Hepatocyte (in vitro differentiated cells): ENCODE measurements around the gene FAM168B. TPM values are rescaled to one million over a fixed set of nuclear protein-coding genes. Genes with fewer than 3 reads are reported as not detected.
"Not testable (repeated sequence)": the region's sequence is repeated elsewhere in the genome, so short reads cannot be mapped to it uniquely, and the experiment has no call there.

ENCODE experiments used
- DNase-seq: peaks from one replicate; pipeline ENCODE4 v3.0.0-alpha.2; 2016; ENCODE audit warnings: low spot score
- H2AFZ ChIP-seq: fragments of 200-600 bp; sonication (generic); 2 replicates; pipeline ENCODE4 v1.6.0; 2016; ENCODE audit warnings: antibody characterized with exemption, mild to moderate bottlenecking
- H3K27ac ChIP-seq: fragments of 200-600 bp; sonication (generic); 2 replicates; pipeline ENCODE4 v1.5.1; 2016; ENCODE audit warnings: mild to moderate bottlenecking
- H3K27me3 ChIP-seq: fragments of 200-600 bp; sonication (generic); 2 replicates; pipeline ENCODE4 v1.6.1; 2016
- H3K36me3 ChIP-seq: fragments of 200-600 bp; sonication (generic); replicated peaks from 2 replicates; pipeline ENCODE4 v1.5.1; 2016; ENCODE audit warnings: low read depth; ENCODE audit not compliant: insufficient read depth
- H3K4me1 ChIP-seq: fragments of 200-600 bp; sonication (generic); 2 replicates; pipeline ENCODE4 v1.5.1; 2016; ENCODE audit warnings: mild to moderate bottlenecking, moderate library complexity; ENCODE audit not compliant: insufficient read depth
- H3K4me2 ChIP-seq: fragments of 200-600 bp; sonication (generic); 2 replicates; pipeline ENCODE4 v1.6.0; 2016
- H3K4me3 ChIP-seq: fragments of 200-600 bp; sonication (generic); 2 replicates; pipeline ENCODE4 v1.5.1; 2016; ENCODE audit warnings: mild to moderate bottlenecking
- H3K79me2 ChIP-seq: fragments of 200-600 bp; sonication (generic); 2 replicates; pipeline ENCODE4 v1.6.0; 2017; ENCODE audit warnings: mild to moderate bottlenecking
- H3K9me2 ChIP-seq: fragments of 200-600 bp; sonication (generic); replicated peaks from 2 replicates; pipeline ENCODE4 v1.6.0; 2017; ENCODE audit warnings: mild to moderate bottlenecking; ENCODE audit not compliant: insufficient read depth
- H3K9me3 ChIP-seq: fragments of 200-600 bp; sonication (generic); 2 replicates; pipeline ENCODE4 v1.5.1; 2016; ENCODE audit warnings: low read depth, mild to moderate bottlenecking
- H4K20me1 ChIP-seq: fragments of 200-600 bp; sonication (generic); 2 replicates; pipeline ENCODE4 v1.6.0; 2016; ENCODE audit warnings: mild to moderate bottlenecking; ENCODE audit not compliant: insufficient read depth, poor library complexity, severe bottlenecking
- CTCF ChIP-seq: fragments of 200-600 bp; sonication (generic); IDR thresholded peaks from 2 replicates; pipeline ENCODE4 v1.5.1; 2016; ENCODE audit warnings: antibody characterized with exemption, mild to moderate bottlenecking; ENCODE audit not compliant: poor library complexity
- EZH2 ChIP-seq: fragments of 200-600 bp; sonication (generic); IDR thresholded peaks from 2 replicates; pipeline ENCODE4 v1.6.1; 2016; ENCODE audit warnings: antibody characterized with exemption, mild to moderate bottlenecking, borderline replicate concordance
- EZH2phosphoT487 ChIP-seq: fragments of 200-600 bp; sonication (generic); IDR thresholded peaks from one replicate; pipeline ENCODE4 v1.6.1; 2018; ENCODE audit warnings: antibody characterized with exemption, mild to moderate bottlenecking, low read depth, moderate library complexity; ENCODE audit not compliant: unreplicated experiment, severe bottlenecking
- WGBS: methylation state at CpG from one replicate; pipeline ENCODE4 v1.1.6; 2016; ENCODE audit warnings: low lambda C conversion rate; ENCODE audit errors: missing lambda C conversion rate; 5-methylcytosine and 5-hydroxymethylcytosine counted together
- polyA plus RNA-seq: library from polyadenylated mRNA; unstranded; fragments of >200 nt; fragmentation: Nextera tagmentation; extraction: Ambion mirVana; gene quantifications from 2 replicates; pipeline ENCODE4 v1.2.1, GENCODE V29; 2016
- total RNA-seq: library from RNA; depleted of rRNA; stranded (reverse); fragments of >200 nt; gene quantifications from 2 replicates; pipeline ENCODE4 v1.2.3, GENCODE V29; 2014

Gene FAM168B
- total and polyA plus RNA-seq, 2 experiments from 2014 or later: 40.0 to 123 TPM

- peak overlapping the region; percentile 79 for H3K27ac ChIP-seq
- no peaks in the 10 kb centered on the region for H3K4me1 ChIP-seq
- no peak for DNase-seq
- peaks cover 51% of the 10 kb centered on the region for H4K20me1 ChIP-seq
- peaks cover 86% of the 10 kb centered on the region for H3K79me2 ChIP-seq
- H3K36me3 ChIP-seq: no peaks in the 10 kb centered on the region
- H3K4me3 ChIP-seq: no peak overlapping the region
- no peaks in the 10 kb centered on the region for H3K9me3 ChIP-seq
- no peaks in the 10 kb centered on the region for H3K27me3 ChIP-seq
- peak overlapping the region; percentile 74 for H3K4me2 ChIP-seq
- no peaks in the 10 kb centered on the region for H3K9me2 ChIP-seq
- no peak overlapping the region for H2AFZ ChIP-seq
- TF ChIP-seq EZH2phosphoT487 (no peak), CTCF (no peak), EZH2 (no peak)
- 71% methylated on average over 4 of the region's 4 CpGs for WGBS
These were observed 28.2 kb upstream of the FAM168B start for GRCh38 chr2:131121464-131121863.

- Histone ChIP-seq H3K9me3 (no peaks in the 10 kb centered on the region), H3K4me3 (no peak overlapping the region), H3K36me3 (no peaks in the 10 kb centered on the region), H2AFZ (no peak overlapping the region), H3K27ac (peak overlapping the region; percentile 79), H3K9me2 (no peaks in the 10 kb centered on the region), H3K27me3 (no peaks in the 10 kb centered on the region), H3K79me2 (peaks cover 88% of the 10 kb centered on the region), H3K4me2 (peak overlapping the region; percentile 74), H3K4me1 (no peaks in the 10 kb centered on the region), H4K20me1 (peaks cover 55% of the 10 kb centered on the region)
- DNase-seq: peak; percentile 48
- TF ChIP-seq EZH2 (no peak), EZH2phosphoT487 (no peak), CTCF (no peak)
- 78% methylated on average over 12 of the region's 12 CpGs for WGBS
These were observed 27.6 kb upstream of the FAM168B start for GRCh38 chr2:131120815-131121317.

- no peak for DNase-seq
- peaks cover 56% of the 10 kb centered on the region for H4K20me1 ChIP-seq
These were observed 22.5 kb upstream of the FAM168B start for GRCh38 chr2:131115752-131116151.

GRCh38 chr2:131114950-131115349, 21.7 kb upstream of the FAM168B start:
- H3K36me3 ChIP-seq, H3K4me3 ChIP-seq, H3K9me3 ChIP-seq, H2AFZ ChIP-seq, H3K4me2 ChIP-seq, H3K27ac ChIP-seq, DNase-seq, H3K9me2 ChIP-seq, H3K27me3 ChIP-seq: not testable (repeated sequence)
- Histone ChIP-seq H4K20me1 (peaks cover 55% of the 10 kb centered on the region), H3K79me2 (peaks cover 98% of the 10 kb centered on the region), H3K4me1 (peaks cover 16% of the 10 kb centered on the region)
- 99% methylated on average over 3 of the region's 3 CpGs for WGBS

More at GRCh38 chr2:131115752-131116151, 22.5 kb upstream of the FAM168B start:
- Histone ChIP-seq H3K9me2 (no peaks in the 10 kb centered on the region), H3K4me1 (peaks cover 16% of the 10 kb centered on the region), H2AFZ (no peak overlapping the region), H3K36me3 (no peaks in the 10 kb centered on the region), H3K27ac (no peak overlapping the region), H3K27me3 (no peaks in the 10 kb centered on the region), H3K9me3 (no peaks in the 10 kb centered on the region), H3K4me3 (no peak overlapping the region), H3K79me2 (peaks cover 98% of the 10 kb centered on the region), H3K4me2 (no peak overlapping the region)
- TF ChIP-seq CTCF: no peak
- TF ChIP-seq EZH2: no peak
- no peak for TF ChIP-seq EZH2phosphoT487
